ENCODE measurements around the gene TTC28. TPM values are rescaled to one million over a fixed set of nuclear protein-coding genes. Genes with fewer than 3 reads are reported as not detected.

The TTC28 gene
- total RNA-seq, 4 donors from 2014 or later: 35.6 to 42.6 (median 36.9) TPM

- Histone ChIP-seq H3K36me3 (no peaks in the 10 kb centered on the region), H3K27ac (replicated peaks in 1 of 4) (no peak overlapping the region), H3K27me3 (no peaks in the 10 kb centered on the region), H3K9me3 (no peaks in the 10 kb centered on the region), H3K4me3 (no peak overlapping the region), H3K4me1 (peaks cover 11 to 29% (median 22%) of the 10 kb centered on the region in 4 donors)
- TF ChIP-seq EP300 (IDR thresholded peaks at IDR 0.05): no peak
- TF ChIP-seq POLR2A (IDR thresholded peaks at IDR 0.05; ENCODE audit: low read depth): no peak
- TF ChIP-seq, protein P1, sequence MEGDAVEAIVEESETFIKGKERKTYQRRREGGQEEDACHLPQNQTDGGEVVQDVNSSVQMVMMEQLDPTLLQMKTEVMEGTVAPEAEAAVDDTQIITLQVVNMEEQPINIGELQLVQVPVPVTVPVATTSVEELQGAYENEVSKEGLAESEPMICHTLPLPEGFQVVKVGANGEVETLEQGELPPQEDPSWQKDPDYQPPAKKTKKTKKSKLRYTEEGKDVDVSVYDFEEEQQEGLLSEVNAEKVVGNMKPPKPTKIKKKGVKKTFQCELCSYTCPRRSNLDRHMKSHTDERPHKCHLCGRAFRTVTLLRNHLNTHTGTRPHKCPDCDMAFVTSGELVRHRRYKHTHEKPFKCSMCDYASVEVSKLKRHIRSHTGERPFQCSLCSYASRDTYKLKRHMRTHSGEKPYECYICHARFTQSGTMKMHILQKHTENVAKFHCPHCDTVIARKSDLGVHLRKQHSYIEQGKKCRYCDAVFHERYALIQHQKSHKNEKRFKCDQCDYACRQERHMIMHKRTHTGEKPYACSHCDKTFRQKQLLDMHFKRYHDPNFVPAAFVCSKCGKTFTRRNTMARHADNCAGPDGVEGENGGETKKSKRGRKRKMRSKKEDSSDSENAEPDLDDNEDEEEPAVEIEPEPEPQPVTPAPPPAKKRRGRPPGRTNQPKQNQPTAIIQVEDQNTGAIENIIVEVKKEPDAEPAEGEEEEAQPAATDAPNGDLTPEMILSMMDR (IDR thresholded peaks at IDR 0.05): no peak
- TF ChIP-seq POLR2AphosphoS5 (IDR thresholded peaks at IDR 0.05): no peak
- no peak for DNase-seq (ENCODE audit: extremely low spot score)
- 84% methylated on average over 4 of the region's 4 CpGs for WGBS
- intact Hi-C loops (cut with DNase I): no loop called here
Observed at GRCh38 chr22:28183078-28183860, 496.4 kb downstream of the TTC28 start.

- H3K4me3 ChIP-seq: no peak overlapping the region
- H3K9me3 ChIP-seq: no peaks in the 10 kb centered on the region
- H3K27me3 ChIP-seq: no peaks in the 10 kb centered on the region
- peaks cover 11 to 29% (median 22%) of the 10 kb centered on the region in 4 donors for H3K4me1 ChIP-seq
- no peaks in the 10 kb centered on the region for H3K36me3 ChIP-seq
- no peak for DNase-seq (ENCODE audit: extremely low spot score)
- 93% methylated on average over 1 of the region's 1 CpG for WGBS
- TF ChIP-seq EP300 (IDR thresholded peaks at IDR 0.05) (no peak), POLR2AphosphoS5 (IDR thresholded peaks at IDR 0.05) (no peak), POLR2A (IDR thresholded peaks at IDR 0.05; ENCODE audit: low read depth) (no peak)
- TF ChIP-seq, protein P1 (IDR thresholded peaks at IDR 0.05): no peak
- H3K27ac ChIP-seq (replicated peaks in 1 of 4): no peak overlapping the region
- intact Hi-C loops (cut with DNase I): no loop called here
Observed at GRCh38 chr22:28180804-28181731, 498.6 kb downstream of the TTC28 start.

- Histone ChIP-seq H3K4me3 (no peak overlapping the region), H3K27ac (replicated peaks in 1 of 4) (no peak overlapping the region), H3K36me3 (no peaks in the 10 kb centered on the region), H3K9me3 (no peaks in the 10 kb centered on the region), H3K27me3 (no peaks in the 10 kb centered on the region), H3K4me1 (peaks cover 11 to 29% (median 22%) of the 10 kb centered on the region in 4 donors)
- intact Hi-C loops (cut with DNase I): no loop called here
- WGBS: 100% methylated on average over 4 of the region's 4 CpGs
- DNase-seq (ENCODE audit: extremely low spot score): no peak
- TF ChIP-seq POLR2AphosphoS5 (IDR thresholded peaks at IDR 0.05) (no peak), EP300 (IDR thresholded peaks at IDR 0.05) (no peak), POLR2A (IDR thresholded peaks at IDR 0.05; ENCODE audit: low read depth) (no peak)
- TF ChIP-seq, protein P1 (IDR thresholded peaks at IDR 0.05): no peak
Observed at GRCh38 chr22:28179392-28179791, 500.2 kb downstream of the TTC28 start.

GRCh38 chr22:28175730-28176492, 503.7 kb downstream of the TTC28 start:
- no peak for TF ChIP-seq POLR2A (IDR thresholded peaks at IDR 0.05; ENCODE audit: low read depth)
- no peak for TF ChIP-seq POLR2AphosphoS5 (IDR thresholded peaks at IDR 0.05)
- H3K27me3 ChIP-seq: no peaks in the 10 kb centered on the region
- intact Hi-C loops (cut with DNase I): no loop called here
- no peak overlapping the region for H3K27ac ChIP-seq (replicated peaks in 1 of 4)
- WGBS: 82% methylated on average over 4 of the region's 4 CpGs
- no peaks in the 10 kb centered on the region for H3K36me3 ChIP-seq
- peaks cover 8 to 26% (median 14%) of the 10 kb centered on the region in 4 donors for H3K4me1 ChIP-seq
- H3K4me3 ChIP-seq: no peak overlapping the region
- no peaks in the 10 kb centered on the region for H3K9me3 ChIP-seq
- DNase-seq (ENCODE audit: extremely low spot score): no peak

All from esophagus muscularis mucosa (tissue), 4 donors.